ENCODE results near the gene UGT1A7.
"Not testable (repeated sequence)": the region's sequence is repeated elsewhere in the genome, so short reads cannot be mapped to it uniquely, and the experiment has no call there.

UGT1A7 gene

DNA sequence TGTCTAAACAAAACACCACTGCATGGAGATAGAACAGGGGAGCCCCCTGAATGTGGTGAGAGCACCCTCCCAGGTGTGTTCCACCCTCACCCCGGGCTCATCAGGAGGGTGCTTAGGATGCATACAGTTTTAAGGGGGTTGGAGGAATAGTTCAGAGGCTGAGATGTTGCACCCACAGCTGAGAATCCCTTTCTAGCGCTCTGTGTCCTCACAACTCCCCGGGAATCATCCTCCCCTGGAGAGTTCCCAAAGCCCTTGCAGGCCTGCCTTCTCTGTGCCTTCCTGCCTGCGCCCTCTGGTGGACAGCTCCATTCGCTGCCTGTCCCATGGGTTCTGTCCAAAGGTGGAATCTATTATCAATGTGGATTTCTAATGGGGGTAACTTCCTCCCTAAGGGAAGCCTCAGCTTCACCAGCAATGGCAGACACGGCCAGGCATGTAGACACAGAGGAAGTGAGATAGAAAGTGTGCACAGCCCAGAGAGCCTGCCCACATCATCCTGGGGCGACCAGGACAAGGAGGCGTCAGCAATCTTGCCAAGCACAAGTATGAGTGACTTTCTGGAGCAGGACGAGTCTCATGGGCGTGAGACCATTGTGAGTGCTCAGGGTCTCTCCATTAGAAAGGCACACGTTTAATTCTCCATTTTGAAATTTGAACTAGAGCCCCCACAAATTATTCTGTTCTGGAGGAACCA, 29.8 kb downstream of the UGT1A7 start:
- FAIRE-seq: peak; percentile 11
- peak; percentile 60 for DNase-seq (ENCODE audit: low spot score)

DNA sequence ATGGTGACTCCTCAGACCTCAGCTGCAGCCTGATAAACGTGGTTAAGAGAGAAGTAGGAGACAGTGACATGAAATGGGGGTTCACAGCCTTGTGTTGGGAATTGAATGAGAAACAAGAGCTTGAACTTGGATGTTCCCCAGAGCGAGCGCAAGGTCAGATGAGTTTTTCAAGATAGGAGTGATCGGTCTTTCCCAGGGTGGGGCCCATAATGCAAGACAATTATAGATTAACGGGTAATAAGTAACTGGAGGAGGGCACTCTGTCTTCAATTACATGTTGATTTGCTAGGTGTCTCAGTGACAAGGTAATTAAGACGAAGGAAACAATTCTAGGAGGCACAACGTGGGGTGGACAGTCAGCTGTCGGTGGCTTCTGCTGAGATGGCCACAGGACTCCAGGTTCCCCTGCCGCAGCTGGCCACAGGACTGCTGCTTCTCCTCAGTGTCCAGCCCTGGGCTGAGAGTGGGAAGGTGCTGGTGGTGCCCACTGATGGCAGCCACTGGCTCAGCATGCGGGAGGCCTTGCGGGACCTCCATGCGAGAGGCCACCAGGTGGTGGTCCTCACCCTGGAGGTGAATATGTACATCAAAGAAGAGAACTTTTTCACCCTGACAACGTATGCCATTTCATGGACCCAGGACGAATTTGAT, 31.0 kb downstream of the UGT1A7 start, which contains the start of gene UGT1A5:
Gene UGT1A5 (plus strand): TSS at position 297 of the 651 bp plus-strand sequence. CDS start 85 bp downstream, at position 382.
- FAIRE-seq (no peak), DNase-seq (ENCODE audit: low spot score) (no peak)

DNA sequence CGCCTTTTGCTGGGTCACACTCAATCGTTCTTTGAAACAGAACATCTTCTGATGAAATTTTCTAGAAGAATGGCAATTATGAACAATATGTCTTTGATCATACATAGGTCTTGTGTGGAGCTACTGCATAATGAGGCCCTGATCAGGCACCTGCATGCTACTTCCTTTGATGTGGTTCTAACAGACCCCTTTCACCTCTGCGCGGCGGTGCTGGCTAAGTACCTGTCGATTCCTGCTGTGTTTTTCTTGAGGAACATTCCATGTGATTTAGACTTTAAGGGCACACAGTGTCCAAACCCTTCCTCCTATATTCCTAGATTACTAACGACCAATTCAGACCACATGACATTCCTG, 31.5 kb downstream of the UGT1A7 start:
- DNase-seq (ENCODE audit: low spot score): no peak
- no peak for FAIRE-seq

DNA sequence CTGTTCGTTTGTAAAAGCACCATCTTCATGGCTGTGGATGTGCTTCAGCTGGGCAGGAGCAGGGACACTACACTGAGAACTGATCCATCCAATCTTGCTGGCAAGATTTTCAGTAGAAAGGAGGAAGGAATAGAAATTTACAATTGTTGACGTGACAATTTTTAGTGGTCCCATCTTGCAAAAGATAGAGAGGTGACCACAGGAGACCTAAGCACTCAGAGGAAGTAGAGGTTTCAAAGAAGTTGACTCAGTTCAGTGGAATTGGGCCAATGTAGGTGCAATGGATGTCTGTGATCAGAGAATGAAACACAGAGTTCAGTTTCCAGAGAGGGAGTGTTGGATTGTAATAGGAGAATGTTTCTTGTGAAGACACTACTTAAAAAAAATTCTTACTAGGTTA, 32.4 kb downstream of the UGT1A7 start:
- DNase-seq (ENCODE audit: low spot score): peak; percentile 61
- FAIRE-seq: peak; percentile 89

GRCh38 chr2:233718552-233718951, 36.9 kb downstream of the UGT1A7 start, which contains the start of gene UGT1A4:
UGT1A4 (plus strand) TSS chr2:233718736; CDS start chr2:233718821, 85 bp downstream.
- no peak for DNase-seq (ENCODE audit: low spot score)
- FAIRE-seq: no peak

- DNase-seq (ENCODE audit: low spot score): no peak
- no peak for FAIRE-seq
Observed at GRCh38 chr2:233728723-233729301, 47.1 kb downstream of the UGT1A7 start, which contains the start of gene UGT1A3. UGT1A3 (plus strand) TSS chr2:233729042; CDS start chr2:233729127, 85 bp downstream.

DNA sequence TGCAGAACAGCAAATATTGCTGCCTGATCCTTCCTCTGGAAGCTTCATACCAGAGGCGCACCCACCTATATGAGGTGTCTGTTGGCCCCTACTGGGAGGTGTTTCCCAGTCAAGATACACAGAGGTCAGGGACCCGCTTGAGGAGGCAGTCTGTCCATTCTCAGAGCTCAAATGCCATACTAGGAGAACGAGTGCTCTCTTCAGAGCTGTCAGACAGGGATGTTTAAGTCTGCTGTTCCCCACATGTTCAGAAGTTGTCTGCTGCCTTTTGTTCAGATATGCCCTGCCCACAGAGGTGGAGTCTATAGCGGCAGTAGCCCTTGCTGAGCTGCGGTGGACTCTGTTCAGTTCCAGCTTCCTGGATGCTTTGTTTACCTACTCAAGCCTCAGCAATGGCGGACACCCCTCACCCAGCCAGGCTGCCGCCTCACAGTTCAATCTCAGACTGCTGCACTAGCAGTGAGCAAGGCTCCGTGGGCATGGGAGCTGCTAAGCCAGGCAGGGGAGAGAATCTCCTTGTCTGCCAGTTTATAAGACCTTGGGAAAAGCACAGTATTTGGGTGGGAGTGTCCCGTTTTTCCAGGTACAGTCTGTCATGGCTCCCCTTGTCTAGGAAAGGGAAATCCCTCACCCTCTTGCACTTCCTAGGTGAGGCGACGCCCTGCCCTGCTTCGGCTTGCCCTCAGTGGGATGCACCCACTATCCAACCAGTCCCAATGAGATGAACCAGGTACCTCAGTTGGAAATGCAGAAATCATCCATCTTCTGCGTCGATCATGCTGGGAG, 55.4 kb downstream of the UGT1A7 start:
- not testable (repeated sequence) for FAIRE-seq; DNase-seq (ENCODE audit: low spot score)

- DNase-seq (ENCODE audit: low spot score): no peak
- no peak for FAIRE-seq
Observed at GRCh38 chr2:233740870-233741269, 59.2 kb downstream of the UGT1A7 start.

- FAIRE-seq (no peak), DNase-seq (ENCODE audit: low spot score) (no peak)
Observed at GRCh38 chr2:233743464-233744259, 62.0 kb downstream of the UGT1A7 start.

DNA sequence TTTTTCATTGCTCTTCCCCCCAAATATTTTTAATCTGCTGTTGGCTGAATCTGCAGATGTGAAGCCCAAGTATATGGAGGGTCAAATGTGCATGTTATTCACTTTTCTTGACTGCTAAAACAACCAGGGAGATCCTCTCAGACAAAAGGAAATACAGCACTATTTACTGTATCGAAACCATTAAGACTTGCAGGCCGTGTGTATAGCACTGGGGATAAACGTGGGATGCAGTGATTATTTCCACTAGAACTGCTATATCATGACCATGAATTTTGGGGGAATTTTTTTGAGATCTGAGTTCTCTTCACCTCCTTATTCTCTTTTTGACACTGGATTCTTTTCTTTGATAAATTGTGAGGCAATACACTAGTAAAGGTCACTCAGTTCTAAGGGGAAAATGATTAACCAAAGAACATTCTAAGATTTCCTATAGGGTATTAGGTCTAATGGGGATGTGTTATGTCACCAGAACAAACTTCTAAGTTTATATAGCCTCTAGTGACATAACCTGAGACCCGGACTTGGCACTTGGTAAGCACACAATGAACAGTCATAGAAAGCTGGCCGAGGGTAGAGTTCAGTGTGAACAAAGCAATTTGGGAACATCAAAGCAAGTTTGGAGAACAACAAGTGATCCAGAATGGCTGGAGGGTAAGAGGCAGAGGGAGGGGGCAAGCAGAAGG, 63.5 kb downstream of the UGT1A7 start:
- DNase-seq (ENCODE audit: low spot score): no peak
- no peak for FAIRE-seq

- not testable (repeated sequence) for DNase-seq (ENCODE audit: low spot score)
Observed at GRCh38 chr2:233745838-233746237, 64.1 kb downstream of the UGT1A7 start.

GRCh38 chr2:233746475-233747282, 65.0 kb downstream of the UGT1A7 start:
- FAIRE-seq: no peak
- no peak for DNase-seq (ENCODE audit: low spot score)

More at GRCh38 chr2:233745838-233746237, 64.1 kb downstream of the UGT1A7 start:
- FAIRE-seq: not testable (repeated sequence)

- no peak for FAIRE-seq
- no peak for DNase-seq (ENCODE audit: low spot score)
Observed at GRCh38 chr2:233747283-233747544, 65.5 kb downstream of the UGT1A7 start.

GRCh38 chr2:233750689-233751088, 69.0 kb downstream of the UGT1A7 start:
- DNase-seq (ENCODE audit: low spot score); FAIRE-seq: not testable (repeated sequence)

- FAIRE-seq: not testable (repeated sequence)
Observed at GRCh38 chr2:233751212-233752009, 69.7 kb downstream of the UGT1A7 start.

GRCh38 chr2:233754872-233755611, 73.3 kb downstream of the UGT1A7 start:
- no peak for FAIRE-seq
- no peak for DNase-seq (ENCODE audit: low spot score)

More at GRCh38 chr2:233751212-233752009, 69.7 kb downstream of the UGT1A7 start:
- DNase-seq (ENCODE audit: low spot score): not testable (repeated sequence)

GRCh38 chr2:233756429-233757081, 74.9 kb downstream of the UGT1A7 start:
- DNase-seq (ENCODE audit: low spot score) (no peak), FAIRE-seq (no peak)

Measured in RCC 7860 (cell line).